Endothelial cell of umbilical vein (primary cell): ENCODE measurements around the gene SPPL3. TPM values are rescaled to one million over a fixed set of nuclear protein-coding genes. Genes with fewer than 3 reads are reported as not detected.

Experiments used
- BruUV-seq: library from RNA; stranded (reverse); fragments of 400-500 nt; replicated peaks from 2 replicates; lab custom pipeline; 2021; lab: Mats Ljungman, UMichigan
- CTCF ChIA-PET: fragments of 300-600, 350-600 bp; sonication (Branson Sonifier 250); formaldehyde crosslinking; loops from one replicate; lab custom pipeline; 2021; ENCODE audit warnings: antibody characterized with exemption, inconsistent platforms; lab: Charles Lee
- POLR2A ChIA-PET: fragments of 300-600, 350-600 bp; sonication (Branson Sonifier 250); formaldehyde crosslinking; loops from one replicate; lab custom pipeline; 2021; ENCODE audit warnings: antibody characterized with exemption, inconsistent platforms; lab: Charles Lee
- DNase-seq: peaks from one replicate; pipeline ENCODE4 v3.0.0-alpha.2; 2011; ENCODE audit warnings: low read depth, low spot score
- FAIRE-seq: peaks from 2 replicates; lab custom pipeline; 2011; peaks lifted over from hg19 to GRCh38; lab: Jason Lieb, UNC
- H2AFZ ChIP-seq: 2 replicates; pipeline ENCODE4 v1.6.0; 2012; ENCODE audit warnings: low read depth, low read length, control low read depth, inconsistent platforms
- H3K27ac ChIP-seq: 2 replicates; pipeline ENCODE4 v1.5.1; 2011; ENCODE audit warnings: low read depth, mild to moderate bottlenecking, control low read depth, low read length, moderate library complexity; ENCODE audit not compliant: insufficient read depth
- H3K27me3 ChIP-seq, 2 experiments: 2 replicates each; pipeline versions ENCODE4 v1.6.0 to v1.6.1; 2011; ENCODE audit warnings: low read length in 2 of 2, mixed read lengths in 1 of 2; ENCODE audit not compliant: control insufficient read depth in 2 of 2, insufficient read depth in 2 of 2
- H3K36me3 ChIP-seq, 2 experiments: 2 replicates in 1 of 2; 3 replicates in 1 of 2; pipeline ENCODE4 v1.5.1; 2011; ENCODE audit warnings: low read length in 2 of 2, mild to moderate bottlenecking in 1 of 2, moderate library complexity in 1 of 2; ENCODE audit not compliant: control insufficient read depth in 2 of 2, insufficient read depth in 2 of 2; ENCODE audit errors: extremely low read depth in 1 of 2
- H3K4me1 ChIP-seq: 3 replicates; pipeline ENCODE4 v1.5.1; 2011; ENCODE audit warnings: mild to moderate bottlenecking, low read length; ENCODE audit not compliant: control insufficient read depth, insufficient read depth; ENCODE audit errors: extremely low read depth
- H3K4me2 ChIP-seq: 2 replicates; pipeline ENCODE4 v1.6.1; 2011; ENCODE audit warnings: low read length, control low read depth, mixed read lengths; ENCODE audit not compliant: insufficient read depth
- H3K4me3 ChIP-seq, 3 experiments: fragments of 200-600 bp in 1 of 3; sonication (generic), shearing (Covaris generic) in 1 of 3; replicated peaks in 1 of 3; 2 replicates each; pipeline ENCODE4 v1.5.1; 2011 to 2016; ENCODE audit warnings: control low read depth in 3 of 3, low read length in 3 of 3, mild to moderate bottlenecking in 2 of 3, inconsistent platforms in 1 of 3, low read depth in 1 of 3, moderate library complexity in 1 of 3; ENCODE audit not compliant: insufficient read depth in 1 of 3
- H3K79me2 ChIP-seq: 2 replicates; pipeline ENCODE4 v1.6.0; 2012; ENCODE audit warnings: low read length, inconsistent platforms; ENCODE audit not compliant: control insufficient read depth, insufficient read depth
- H3K9ac ChIP-seq: replicated peaks from 2 replicates; pipeline ENCODE3; 2011; ENCODE audit warnings: low read length, control low read depth; ENCODE audit not compliant: insufficient read depth; ENCODE audit errors: extremely low read depth
- H3K9me1 ChIP-seq: replicated peaks from 3 replicates; pipeline ENCODE4 v1.6.0; 2011; ENCODE audit warnings: mild to moderate bottlenecking, low read length; ENCODE audit not compliant: control insufficient read depth, insufficient read depth; ENCODE audit errors: extremely low read depth
- H3K9me3 ChIP-seq: replicated peaks from 2 replicates; pipeline ENCODE4 v1.5.1; 2012; ENCODE audit warnings: low read length, inconsistent platforms; ENCODE audit not compliant: control insufficient read depth, insufficient read depth
- H4K20me1 ChIP-seq: replicated peaks from 2 replicates; pipeline ENCODE3; 2011; ENCODE audit warnings: mild to moderate bottlenecking, low read length; ENCODE audit not compliant: control insufficient read depth, insufficient read depth; ENCODE audit errors: extremely low read depth
- EZH2 ChIP-seq: IDR thresholded peaks from 2 replicates; pipeline ENCODE4 v1.6.1; 2012; ENCODE audit warnings: borderline replicate concordance, low read depth, mild to moderate bottlenecking, moderate library complexity, low read length, inconsistent platforms; ENCODE audit not compliant: severe bottlenecking
- FOS ChIP-seq: IDR thresholded peaks from 2 replicates; pipeline ENCODE4 v1.6.1; 2011; ENCODE audit warnings: mild to moderate bottlenecking, low read length, moderate library complexity, borderline replicate concordance; ENCODE audit not compliant: insufficient read depth
- GATA2 ChIP-seq: IDR thresholded peaks from 2 replicates; pipeline ENCODE4 v1.7.0; 2011; ENCODE audit warnings: low read depth, mild to moderate bottlenecking, moderate library complexity, mixed read lengths, low read length; ENCODE audit not compliant: insufficient read length, insufficient read depth
- JUN ChIP-seq: IDR thresholded peaks from 2 replicates; pipeline ENCODE4 v1.6.1; 2011; ENCODE audit warnings: borderline replicate concordance, low read depth; ENCODE audit not compliant: insufficient read length, insufficient read depth
- MYC ChIP-seq: IDR thresholded peaks from one replicate; pipeline ENCODE4 v1.6.1; 2011; ENCODE audit warnings: mild to moderate bottlenecking, low read depth, low read length
- POLR2A ChIP-seq: IDR thresholded peaks from 2 replicates; pipeline ENCODE4 v1.6.1; 2012; ENCODE audit warnings: low read depth, mild to moderate bottlenecking, control low read depth, low read length
- POLR2AphosphoS5 ChIP-seq: IDR thresholded peaks from 2 replicates; pipeline ENCODE4 v1.6.1; 2012; ENCODE audit warnings: low read depth, mild to moderate bottlenecking, control low read depth, low read length, moderate library complexity; ENCODE audit not compliant: insufficient read depth
- dilution Hi-C: fragments of 300-500 bp; cut with MboI; formaldehyde crosslinking; loops from one replicate; pipeline ENCODE4 v1.15.0; 2019; ENCODE audit warnings: low sequenced_read_pairs; ENCODE audit not compliant: extremely low pct_ligation_motif_present
- intact Hi-C: fragments of 100-400 bp; cut with micrococcal nuclease; formaldehyde crosslinking; loops from one replicate; pipeline ENCODE4 v1.10.0; 2022
- polyA plus RNA-seq, 4 experiments: library from polyadenylated mRNA; depleted of rRNA in 3 of 4; stranded (reverse) in 3 of 4; unstranded in 1 of 4; fragments of >200 nt; gene quantifications; 2 replicates each; pipeline versions ENCODE4 v1.2.1 to v1.2.3, GENCODE V29; 2011 to 2012; ENCODE audit warnings: missing spikeins in 1 of 4
- total RNA-seq: library from RNA; stranded (reverse); gene quantifications from 2 replicates; pipeline ENCODE4 v1.2.3, GENCODE V29; 2021
- TF ChIP-seq, protein P1 (sequence below): IDR thresholded peaks from 2 replicates; pipeline ENCODE4 v1.6.1; 2011; ENCODE audit not compliant: insufficient read depth, insufficient read length
- TF ChIP-seq, protein P2 (sequence below), 2 donors: IDR thresholded peaks; 1 replicate in 1 of 2; 2 replicates in 1 of 2; pipeline ENCODE4 v1.5.1; 2011; ENCODE audit warnings: low read length in 2 of 2, mild to moderate bottlenecking in 2 of 2, moderate library complexity in 2 of 2, control low read depth in 1 of 2, inconsistent platforms in 1 of 2, low read depth in 1 of 2; ENCODE audit not compliant: insufficient read depth in 1 of 2; ENCODE audit errors: extremely low read depth in 1 of 2

The SPPL3 gene
- total and polyA plus RNA-seq, 2 donors (not counting 3 experiments of a cell fraction or from before 2014, with no cell fraction given): 30.6 to 53.0 TPM

GRCh38 chr12:120822832-120823503 is 81.2 kb downstream of the SPPL3 start:
- no TSS peak for BruUV-seq
- ChIA-PET POLR2A (no interaction called here), CTCF (interaction anchor here (1.7 kb wide), 1 partner anchor 10 kb away, joined by 5 read pairs; no protein-coding TSS in a partner anchor)
- TF ChIP-seq, protein P1, sequence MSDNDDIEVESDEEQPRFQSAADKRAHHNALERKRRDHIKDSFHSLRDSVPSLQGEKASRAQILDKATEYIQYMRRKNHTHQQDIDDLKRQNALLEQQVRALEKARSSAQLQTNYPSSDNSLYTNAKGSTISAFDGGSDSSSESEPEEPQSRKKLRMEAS: no peak
- no peak for TF ChIP-seq FOS
- TF ChIP-seq, protein P2, sequence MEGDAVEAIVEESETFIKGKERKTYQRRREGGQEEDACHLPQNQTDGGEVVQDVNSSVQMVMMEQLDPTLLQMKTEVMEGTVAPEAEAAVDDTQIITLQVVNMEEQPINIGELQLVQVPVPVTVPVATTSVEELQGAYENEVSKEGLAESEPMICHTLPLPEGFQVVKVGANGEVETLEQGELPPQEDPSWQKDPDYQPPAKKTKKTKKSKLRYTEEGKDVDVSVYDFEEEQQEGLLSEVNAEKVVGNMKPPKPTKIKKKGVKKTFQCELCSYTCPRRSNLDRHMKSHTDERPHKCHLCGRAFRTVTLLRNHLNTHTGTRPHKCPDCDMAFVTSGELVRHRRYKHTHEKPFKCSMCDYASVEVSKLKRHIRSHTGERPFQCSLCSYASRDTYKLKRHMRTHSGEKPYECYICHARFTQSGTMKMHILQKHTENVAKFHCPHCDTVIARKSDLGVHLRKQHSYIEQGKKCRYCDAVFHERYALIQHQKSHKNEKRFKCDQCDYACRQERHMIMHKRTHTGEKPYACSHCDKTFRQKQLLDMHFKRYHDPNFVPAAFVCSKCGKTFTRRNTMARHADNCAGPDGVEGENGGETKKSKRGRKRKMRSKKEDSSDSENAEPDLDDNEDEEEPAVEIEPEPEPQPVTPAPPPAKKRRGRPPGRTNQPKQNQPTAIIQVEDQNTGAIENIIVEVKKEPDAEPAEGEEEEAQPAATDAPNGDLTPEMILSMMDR (IDR thresholded peaks at IDR 0.05; ENCODE audit: extremely low read depth in 1 of 2, insufficient read depth in 1 of 2, low read depth in 1 of 2, low read length in 2 of 2): no peak
- no peak for TF ChIP-seq JUN
- no peak for TF ChIP-seq MYC
- no peak for TF ChIP-seq POLR2AphosphoS5
- no peak for TF ChIP-seq EZH2
- TF ChIP-seq GATA2: no peak
- no peak for TF ChIP-seq POLR2A
- H3K9me1 ChIP-seq: no peaks in the 10 kb centered on the region
- H3K36me3 ChIP-seq: no peaks in the 10 kb centered on the region
- no peak for DNase-seq
- intact Hi-C loops: no loop called here
- no peak for FAIRE-seq
- dilution Hi-C loops: no loop called here
- H3K4me1 ChIP-seq: no peaks in the 10 kb centered on the region
- H3K9ac ChIP-seq: no peak overlapping the region
- no peaks in the 10 kb centered on the region for H3K27me3 ChIP-seq
- no peak overlapping the region for H3K4me2 ChIP-seq
- H3K4me3 ChIP-seq: no peak overlapping the region
- H3K27ac ChIP-seq: no peak overlapping the region
- no peaks in the 10 kb centered on the region for H3K9me3 ChIP-seq
- no peak overlapping the region for H2AFZ ChIP-seq
- H3K79me2 ChIP-seq: peaks cover 3% of the 10 kb centered on the region
- peaks cover 9% of the 10 kb centered on the region for H4K20me1 ChIP-seq
